ENCODE data around the gene CTNND2. TPM values are rescaled to one million over a fixed set of nuclear protein-coding genes. Genes with fewer than 3 reads are reported as not detected.

The CTNND2 gene
- total and polyA plus RNA-seq, 4 donors = 0.30 to 2.2 (median 0.71) TPM

DNA sequence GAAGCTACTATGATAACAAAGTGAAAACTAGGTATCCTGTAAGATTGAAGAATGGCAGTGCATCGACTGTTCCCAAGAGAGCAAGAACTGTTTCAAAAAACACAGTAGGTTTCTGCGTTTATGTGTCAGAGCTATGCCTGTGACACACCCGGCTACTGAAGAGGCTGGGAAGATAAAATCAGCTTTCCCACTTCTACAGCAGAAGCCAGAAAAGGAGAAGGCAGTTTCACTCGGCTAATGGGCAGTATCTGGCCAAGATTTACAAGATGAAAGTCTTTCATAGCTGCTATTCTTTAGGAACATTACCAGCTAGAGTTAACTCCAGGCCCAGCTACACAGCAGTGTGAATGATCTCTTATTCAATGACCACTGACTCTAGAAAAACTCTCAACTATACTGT, 195.2 kb downstream of the CTNND2 start:
- no peak overlapping the region for H3K4me3 ChIP-seq
- no peaks in the 10 kb centered on the region for H3K4me1 ChIP-seq (ENCODE audit: control insufficient read depth in 5 of 5, insufficient read depth in 5 of 5, low read length in 5 of 5)
- ATAC-seq (ENCODE audit: insufficient read depth, low FRiP score) (no peak), DNase-seq (no peak)
- WGBS, 2 donors = 68 to 77% methylated on average over 4 of the region's 4 CpGs
- H3K9ac ChIP-seq (ENCODE audit: insufficient read depth in 1 of 2, low read length in 2 of 2) = no peak overlapping the region
- H3K27ac ChIP-seq (ENCODE audit: low read depth in 1 of 2, low read length in 1 of 2) = no peak overlapping the region
- no peak for TF ChIP-seq CTCF (IDR thresholded peaks at IDR 0.05; ENCODE audit: control extremely low read depth, extremely low read depth)
- no peaks in the 10 kb centered on the region for H3K9me3 ChIP-seq (ENCODE audit: control insufficient read depth in 4 of 4, insufficient read depth in 3 of 4, low read length in 3 of 4)
- H3K36me3 ChIP-seq (ENCODE audit: control insufficient read depth in 4 of 4, insufficient read depth in 4 of 4, low read length in 4 of 4) = no peaks in the 10 kb centered on the region
- no peaks in the 10 kb centered on the region for H3K27me3 ChIP-seq (ENCODE audit: control insufficient read depth in 3 of 3, insufficient read depth in 3 of 3, low read length in 2 of 3)

GRCh38 chr5:11704916-11705315, 199.3 kb downstream of the CTNND2 start:
- H3K9me3 ChIP-seq (ENCODE audit: control insufficient read depth in 4 of 4, insufficient read depth in 3 of 4, low read length in 3 of 4) = no peaks in the 10 kb centered on the region
- no peak for TF ChIP-seq CTCF (IDR thresholded peaks at IDR 0.05; ENCODE audit: control extremely low read depth, extremely low read depth)
- no peak for ATAC-seq (ENCODE audit: insufficient read depth, low FRiP score)
- H3K9ac ChIP-seq (ENCODE audit: insufficient read depth in 1 of 2, low read length in 2 of 2) = no peak overlapping the region
- H3K4me3 ChIP-seq = no peak overlapping the region
- no peaks in the 10 kb centered on the region for H3K4me1 ChIP-seq (ENCODE audit: control insufficient read depth in 5 of 5, insufficient read depth in 5 of 5, low read length in 5 of 5)
- no peaks in the 10 kb centered on the region for H3K36me3 ChIP-seq (ENCODE audit: control insufficient read depth in 4 of 4, insufficient read depth in 4 of 4, low read length in 4 of 4)
- no peaks in the 10 kb centered on the region for H3K27me3 ChIP-seq (ENCODE audit: control insufficient read depth in 3 of 3, insufficient read depth in 3 of 3, low read length in 2 of 3)
- DNase-seq = no peak
- no peak overlapping the region for H3K27ac ChIP-seq (ENCODE audit: low read depth in 1 of 2, low read length in 1 of 2)
- 85 to 90% methylated on average over 1 of the region's 1 CpG for WGBS, 2 donors

DNA sequence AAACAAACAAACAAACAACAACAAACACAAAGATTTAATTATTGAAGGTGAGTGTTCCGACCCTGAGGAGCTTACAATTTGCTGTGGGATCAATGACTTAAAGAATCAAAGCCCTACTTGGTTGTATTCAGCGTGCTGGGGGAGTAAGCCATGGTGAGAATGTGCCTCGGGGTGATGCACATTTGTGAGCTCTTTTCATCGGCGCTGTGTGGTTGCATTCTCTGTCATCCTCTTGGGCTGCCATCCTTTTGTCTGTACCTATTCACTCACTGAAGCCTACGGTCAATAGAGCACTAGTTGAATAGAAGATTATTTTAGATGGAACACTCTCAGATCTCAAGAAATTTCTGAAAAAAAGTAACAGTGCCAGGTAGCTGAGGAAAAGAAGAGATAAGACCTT, 203.9 kb downstream of the CTNND2 start:
- Histone ChIP-seq H3K27me3 (ENCODE audit: control insufficient read depth in 3 of 3, insufficient read depth in 3 of 3, low read length in 2 of 3) (no peaks in the 10 kb centered on the region), H3K27ac (ENCODE audit: low read depth in 1 of 2, low read length in 1 of 2) (no peak overlapping the region), H3K4me1 (ENCODE audit: control insufficient read depth in 5 of 5, insufficient read depth in 5 of 5, low read length in 5 of 5) (no peaks in the 10 kb centered on the region), H3K36me3 (ENCODE audit: control insufficient read depth in 4 of 4, insufficient read depth in 4 of 4, low read length in 4 of 4) (no peaks in the 10 kb centered on the region), H3K9ac (ENCODE audit: insufficient read depth in 1 of 2, low read length in 2 of 2) (no peak overlapping the region), H3K4me3 (no peak overlapping the region), H3K9me3 (ENCODE audit: control insufficient read depth in 4 of 4, insufficient read depth in 3 of 4, low read length in 3 of 4) (no peaks in the 10 kb centered on the region)
- ATAC-seq (ENCODE audit: insufficient read depth, low FRiP score) (no peak), DNase-seq (no peak)
- no peak for TF ChIP-seq CTCF (IDR thresholded peaks at IDR 0.05; ENCODE audit: control extremely low read depth, extremely low read depth)
- 87 to 90% methylated on average over 6 of the region's 6 CpGs for WGBS, 2 donors

DNA sequence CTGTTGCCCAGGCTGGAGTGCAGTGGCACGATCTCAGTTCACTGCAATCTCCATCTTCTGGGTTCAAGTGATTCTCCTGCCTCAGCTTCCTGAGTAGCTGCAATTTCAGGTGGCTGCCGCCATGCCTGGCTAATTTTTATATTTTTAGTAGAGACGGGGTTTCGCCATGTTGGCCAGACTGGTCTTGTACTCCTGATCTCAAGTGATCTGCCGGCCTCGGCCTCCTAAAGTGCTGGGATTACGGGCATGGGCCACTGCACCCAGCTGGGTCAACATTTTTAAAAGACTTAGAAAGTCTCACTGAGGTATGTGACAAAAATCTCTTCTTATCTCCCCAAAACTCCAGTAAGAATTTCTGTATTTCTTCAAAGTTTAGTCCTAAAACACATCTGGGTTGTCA, 211.6 kb downstream of the CTNND2 start:
- DNase-seq (no peak), ATAC-seq (ENCODE audit: insufficient read depth, low FRiP score) (no peak)
- H3K27ac ChIP-seq (ENCODE audit: low read depth in 1 of 2, low read length in 1 of 2) = no peak overlapping the region
- TF ChIP-seq CTCF (IDR thresholded peaks at IDR 0.05; ENCODE audit: control extremely low read depth, extremely low read depth) = no peak
- no peaks in the 10 kb centered on the region for H3K9me3 ChIP-seq (ENCODE audit: control insufficient read depth in 4 of 4, insufficient read depth in 3 of 4, low read length in 3 of 4)
- H3K4me3 ChIP-seq = no peak overlapping the region
- no peak overlapping the region for H3K9ac ChIP-seq (ENCODE audit: insufficient read depth in 1 of 2, low read length in 2 of 2)
- H3K36me3 ChIP-seq (ENCODE audit: control insufficient read depth in 4 of 4, insufficient read depth in 4 of 4, low read length in 4 of 4) = no peaks in the 10 kb centered on the region
- H3K4me1 ChIP-seq (ENCODE audit: control insufficient read depth in 5 of 5, insufficient read depth in 5 of 5, low read length in 5 of 5) = no peaks in the 10 kb centered on the region
- 90 to 92% methylated on average over 7 of the region's 7 CpGs for WGBS, 2 donors
- no peaks in the 10 kb centered on the region for H3K27me3 ChIP-seq (ENCODE audit: control insufficient read depth in 3 of 3, insufficient read depth in 3 of 3, low read length in 2 of 3)
